Measurements from ENCODE around the gene NT5C1B. TPM values are rescaled to one million over a fixed set of nuclear protein-coding genes. Genes with fewer than 3 reads are reported as not detected.
"Not testable (repeated sequence)": the region's sequence is repeated elsewhere in the genome, so short reads cannot be mapped to it uniquely, and the experiment has no call there.

The NT5C1B gene
- total RNA-seq: not detected

DNA sequence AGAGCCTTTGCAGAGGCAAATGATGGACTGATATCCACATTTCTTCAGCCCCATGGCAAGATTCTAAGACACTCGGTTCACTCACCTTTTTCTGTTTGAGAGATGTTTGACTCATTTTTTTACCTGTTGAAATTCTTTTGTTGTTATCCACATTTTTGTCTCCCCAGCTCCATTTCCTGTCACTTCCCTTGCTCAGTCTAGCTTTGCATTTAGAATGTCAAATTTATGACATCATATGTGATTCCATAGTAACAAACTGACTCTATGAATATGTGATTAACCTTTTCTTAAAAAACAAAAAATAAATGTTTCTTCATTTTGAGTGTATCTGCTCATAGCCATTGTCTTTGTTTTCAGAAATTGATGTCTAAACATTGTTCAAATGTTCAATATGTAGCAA lies at the start of gene NT5C1B:
Gene NT5C1B, minus strand, starts transcription at position 216 of the 400 bp plus-strand sequence. Its CDS starts 101 bp downstream, at position 115.
- DNase-seq (ENCODE audit: low spot score): no peak

DNA sequence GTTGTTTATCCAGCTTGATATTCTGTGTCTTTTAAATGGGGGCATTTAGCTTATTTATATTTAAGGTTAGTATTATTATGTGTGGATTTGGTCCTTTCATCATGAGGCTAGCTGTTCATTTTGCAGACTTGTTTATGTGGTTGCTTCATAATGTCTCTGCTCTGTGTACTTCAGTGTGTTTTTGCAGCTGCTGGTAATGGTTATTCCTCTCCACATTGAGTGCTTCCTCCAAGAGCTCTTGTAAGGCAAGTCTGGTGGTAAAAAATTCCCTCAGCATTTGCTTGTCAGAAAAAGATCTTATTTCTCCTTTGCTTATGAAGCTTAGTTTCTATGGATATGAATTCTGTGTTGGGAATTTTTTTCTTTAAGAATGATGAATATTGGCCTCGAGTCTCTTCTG lies 47.8 kb upstream of the NT5C1B start:
- DNase-seq (ENCODE audit: low spot score): no peak

DNA sequence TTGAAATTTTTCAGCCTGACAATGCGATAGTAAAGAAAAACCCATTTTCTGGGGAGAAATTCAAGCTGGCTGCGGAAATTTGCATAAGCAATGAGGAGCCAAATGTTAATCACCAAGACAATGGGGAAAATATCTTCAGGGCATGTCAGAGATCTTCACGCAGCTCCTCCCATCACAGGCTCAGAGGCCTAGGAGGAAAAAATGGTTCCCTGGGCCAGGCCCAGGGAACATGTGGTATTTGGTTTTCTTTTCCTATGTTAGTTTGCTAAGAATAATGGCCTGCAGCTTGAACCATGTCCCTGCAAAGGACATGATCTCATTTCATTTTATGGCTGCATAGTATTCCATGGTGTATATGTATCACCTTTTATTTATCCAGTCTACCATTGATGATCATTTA lies 43.3 kb upstream of the NT5C1B start:
- DNase-seq (ENCODE audit: low spot score): not testable (repeated sequence)

DNA sequence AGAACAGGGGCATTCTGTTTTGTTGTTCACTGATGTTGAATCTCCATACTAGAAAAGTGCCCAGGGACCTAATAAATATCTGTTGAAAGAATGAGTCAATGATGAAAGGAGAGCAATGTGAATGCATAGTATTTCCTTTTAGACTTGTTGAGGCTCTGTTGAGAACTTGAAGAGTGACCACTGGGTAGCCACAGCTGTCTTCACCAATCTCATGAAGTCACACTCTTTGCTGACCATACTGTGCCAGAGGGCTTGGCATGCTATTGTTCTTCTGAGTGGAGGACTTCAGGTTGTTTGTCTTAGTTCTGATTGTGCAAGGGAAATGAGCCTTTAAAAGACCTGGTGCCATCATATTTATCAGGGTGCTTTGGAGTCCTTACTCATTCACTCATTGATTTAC lies 41.6 kb upstream of the NT5C1B start:
- no peak for DNase-seq (ENCODE audit: low spot score)

DNA sequence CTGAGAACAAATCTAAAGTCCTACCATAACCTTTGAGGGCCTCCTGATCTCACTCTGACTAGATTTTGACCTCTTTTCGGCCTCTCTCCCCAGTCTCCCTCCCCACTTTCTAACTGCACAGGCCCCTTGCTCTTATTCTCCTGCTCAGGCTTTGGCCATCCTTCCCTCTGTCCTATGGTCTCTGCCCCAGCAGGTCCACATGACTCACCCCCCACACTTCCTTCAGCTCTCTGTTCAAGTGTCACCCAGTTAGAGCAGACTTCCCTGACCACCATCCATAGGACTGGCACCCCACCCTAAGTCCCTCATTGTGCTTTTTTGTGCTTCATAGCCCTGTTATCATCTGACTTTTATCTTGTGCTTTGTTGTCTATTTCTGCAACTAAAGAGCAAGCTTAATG lies 41.2 kb upstream of the NT5C1B start:
- DNase-seq (ENCODE audit: low spot score): no peak

DNA sequence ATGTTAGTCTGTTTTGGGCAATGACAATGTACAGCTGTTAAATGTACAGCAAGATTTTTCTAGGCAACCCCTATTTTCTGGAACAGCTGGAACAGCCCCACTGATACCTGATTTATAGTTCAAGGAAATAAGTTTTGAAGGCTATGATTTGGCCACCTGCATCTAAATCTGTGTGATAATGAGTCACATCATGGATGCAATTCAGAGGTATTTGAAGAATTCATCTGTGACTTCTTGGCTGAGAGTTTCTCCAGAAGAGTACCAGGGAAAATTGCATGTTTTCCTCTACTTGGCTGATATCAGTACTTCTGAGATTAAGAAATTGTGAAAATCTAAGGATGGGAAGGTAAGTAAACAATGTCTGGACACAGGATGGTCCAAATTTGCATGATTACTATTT lies 40.7 kb upstream of the NT5C1B start:
- no peak for DNase-seq (ENCODE audit: low spot score)

DNA sequence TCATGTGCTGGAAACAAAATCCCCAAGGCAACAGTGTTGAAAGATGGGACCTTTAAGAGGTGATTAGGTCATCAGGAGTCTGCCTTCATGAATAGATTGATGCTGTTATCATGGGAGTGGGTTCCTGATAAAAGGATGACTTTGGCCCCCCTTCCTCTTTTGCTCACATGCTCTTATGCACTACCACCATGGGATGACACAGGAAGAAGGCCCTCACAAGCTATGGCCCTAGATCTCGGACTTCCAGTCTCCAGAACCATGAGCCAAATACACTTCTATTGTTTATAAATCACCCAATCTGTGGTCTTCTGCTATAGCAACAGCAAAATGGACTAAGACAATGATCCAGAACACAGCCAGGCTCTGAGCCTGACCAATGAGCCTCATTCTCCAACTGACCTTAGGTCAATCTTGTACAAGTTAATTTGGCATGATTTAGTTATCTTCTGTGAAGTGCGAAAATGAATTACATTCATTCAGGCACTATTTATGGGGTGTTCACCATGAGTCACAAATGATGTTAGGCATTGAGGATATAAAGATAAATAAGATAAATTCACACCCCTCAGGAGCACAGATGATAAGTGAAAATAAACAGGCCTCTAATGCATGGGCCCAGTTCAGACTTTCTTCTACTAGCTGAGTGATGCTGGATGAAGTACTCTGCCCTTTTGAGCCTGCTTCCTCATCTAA lies 37.7 kb upstream of the NT5C1B start:
- no peak for DNase-seq (ENCODE audit: low spot score)

DNA sequence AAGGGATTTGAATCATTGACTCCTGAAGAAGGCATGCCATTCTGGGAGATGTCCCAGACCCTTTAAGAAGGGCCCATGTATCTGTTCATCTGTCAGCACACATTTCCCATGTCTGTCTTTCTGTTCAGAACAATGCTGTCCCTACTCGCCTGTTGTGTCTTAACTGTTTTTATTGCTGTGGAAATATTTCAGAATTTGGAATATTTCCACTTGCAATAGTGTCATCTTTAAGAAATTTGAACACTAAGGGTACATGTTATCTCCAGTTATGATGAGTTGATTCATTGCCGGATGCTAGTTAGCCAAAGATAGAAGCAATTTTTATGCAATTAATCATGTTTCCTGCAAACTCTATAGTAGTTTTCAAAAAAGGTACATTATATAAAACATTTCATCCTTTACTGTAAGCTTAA lies 36.9 kb upstream of the NT5C1B start:
- no peak for DNase-seq (ENCODE audit: low spot score)

DNA sequence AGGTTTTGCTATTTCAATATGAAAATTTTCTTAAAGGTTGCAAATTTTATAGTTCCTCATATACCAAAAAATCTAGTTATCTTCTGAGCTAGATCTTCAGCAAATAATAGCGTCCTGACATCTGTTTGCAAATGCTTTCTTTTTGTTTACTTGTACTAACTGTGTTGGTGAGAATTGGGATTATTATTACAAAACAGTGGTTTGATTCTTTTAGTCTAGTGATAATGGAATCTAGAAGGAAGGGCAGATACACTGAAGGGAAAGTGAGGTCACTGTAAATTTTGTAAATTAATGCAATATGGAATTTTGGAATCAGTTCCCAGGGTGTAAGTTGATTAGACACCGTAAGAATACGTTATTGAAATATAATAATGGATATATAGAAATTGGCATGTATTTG lies 36.2 kb upstream of the NT5C1B start:
- no peak for DNase-seq (ENCODE audit: low spot score)

DNA sequence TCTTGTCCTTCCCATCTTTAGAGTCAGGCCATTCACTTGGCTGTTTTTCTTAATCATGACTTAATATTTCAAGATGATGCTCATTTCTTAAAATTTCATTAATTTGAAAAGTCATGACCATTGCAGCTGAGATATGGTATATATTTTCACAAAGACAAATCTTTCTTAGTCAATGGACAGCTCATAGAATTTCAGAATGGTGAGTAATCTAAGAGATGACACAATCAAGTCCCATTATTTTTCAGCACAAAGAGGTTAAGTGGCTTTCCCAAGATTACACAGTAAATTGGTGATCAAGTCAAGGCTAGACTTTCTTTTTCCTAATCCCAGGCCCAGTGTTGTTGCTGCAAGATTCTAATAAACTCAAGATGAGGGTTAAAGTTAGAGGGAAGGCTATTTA lies 34.4 kb upstream of the NT5C1B start:
- DNase-seq (ENCODE audit: low spot score): no peak

DNA sequence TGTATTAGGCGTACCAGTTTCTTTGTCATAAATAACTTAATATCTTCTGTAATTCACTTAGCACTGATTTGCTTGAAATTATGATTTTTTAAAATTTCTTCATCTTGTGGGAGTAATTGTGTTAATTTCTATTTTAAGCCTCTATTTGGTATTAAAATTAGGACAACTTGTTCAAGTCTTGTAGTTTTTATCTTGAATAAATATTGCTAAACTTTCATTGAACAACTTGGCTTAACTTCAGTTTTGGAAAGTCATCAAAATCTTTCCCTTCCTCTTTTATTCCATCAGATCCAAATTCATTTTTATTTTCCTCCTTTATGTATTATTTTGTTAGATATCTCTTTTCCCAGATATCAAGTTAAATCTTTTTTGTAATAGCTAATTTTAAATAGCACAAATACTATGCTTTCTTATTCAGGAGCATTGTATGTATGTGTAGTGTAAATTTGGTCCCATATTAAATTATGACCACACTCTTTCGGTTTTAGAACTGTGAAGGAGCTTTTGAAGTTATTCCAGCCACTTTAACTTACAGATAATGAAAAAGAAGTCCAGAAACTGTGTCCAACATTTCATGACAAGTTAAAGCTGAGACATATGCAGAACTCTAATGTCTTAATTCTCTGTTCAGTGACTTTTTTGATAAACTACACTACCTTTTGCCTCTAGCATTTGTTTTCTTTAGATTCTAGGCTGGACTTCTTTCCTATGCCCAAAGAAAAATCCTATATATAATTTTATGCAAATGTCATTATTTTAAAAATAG lies 31.7 kb upstream of the NT5C1B start:
- no peak for DNase-seq (ENCODE audit: low spot score)

DNA sequence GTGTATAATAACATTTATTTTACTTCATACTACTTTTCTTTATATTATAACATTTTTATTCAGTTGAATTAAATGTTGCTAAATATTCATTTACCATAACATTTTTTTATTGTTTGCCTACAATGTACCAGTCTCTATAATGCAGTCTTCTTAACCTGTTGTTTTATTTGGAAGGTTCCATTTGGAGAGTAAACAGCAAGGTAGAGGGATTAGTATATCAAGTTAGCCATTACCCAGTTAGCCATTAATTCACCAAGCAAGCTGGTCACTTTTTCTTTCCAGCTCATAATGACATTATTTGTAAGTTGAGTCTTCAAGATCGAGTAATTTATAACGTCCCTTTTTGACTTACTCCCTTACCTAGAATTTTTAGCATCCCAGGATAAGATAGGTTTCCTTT lies 29.7 kb upstream of the NT5C1B start:
- no peak for DNase-seq (ENCODE audit: low spot score)

DNA sequence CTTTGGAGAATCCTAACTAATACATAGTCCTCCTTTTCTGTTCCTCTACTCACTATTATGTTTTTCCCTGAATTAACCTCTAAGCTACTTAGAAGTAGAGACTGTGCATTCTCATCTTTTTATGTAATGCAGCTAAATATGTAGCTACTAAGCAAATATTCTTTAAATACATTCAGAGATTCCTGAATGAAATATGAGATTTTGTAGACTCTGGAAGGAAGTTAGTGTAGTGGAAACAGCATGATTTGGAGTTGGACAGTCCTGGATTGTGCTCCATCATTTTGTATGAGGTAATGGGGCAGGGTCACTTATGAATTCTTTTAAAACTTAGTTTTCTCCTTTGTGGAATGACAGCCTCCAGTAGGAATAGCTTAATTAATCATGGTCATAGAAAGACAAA lies 24.7 kb upstream of the NT5C1B start:
- DNase-seq (ENCODE audit: low spot score): no peak

DNA sequence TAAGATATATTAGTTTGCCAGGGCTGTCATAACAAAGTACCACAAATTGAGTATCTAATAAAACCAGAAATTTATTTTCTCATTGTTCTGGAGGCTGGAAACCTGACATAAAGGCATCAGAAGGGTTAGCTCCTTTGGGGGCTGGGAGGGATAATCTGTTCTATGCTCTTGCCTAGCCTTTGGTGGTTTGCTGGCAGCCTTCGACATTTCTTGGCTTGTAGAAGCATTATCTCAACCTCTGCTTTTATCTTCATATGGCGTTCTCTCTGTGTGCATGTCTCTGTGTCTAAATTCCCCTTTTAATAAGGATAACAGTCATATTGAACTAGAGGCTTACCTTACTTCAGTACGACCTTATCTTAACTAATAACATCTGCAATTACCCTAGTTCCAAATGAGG lies 22.8 kb upstream of the NT5C1B start:
- no peak for DNase-seq (ENCODE audit: low spot score)

DNA sequence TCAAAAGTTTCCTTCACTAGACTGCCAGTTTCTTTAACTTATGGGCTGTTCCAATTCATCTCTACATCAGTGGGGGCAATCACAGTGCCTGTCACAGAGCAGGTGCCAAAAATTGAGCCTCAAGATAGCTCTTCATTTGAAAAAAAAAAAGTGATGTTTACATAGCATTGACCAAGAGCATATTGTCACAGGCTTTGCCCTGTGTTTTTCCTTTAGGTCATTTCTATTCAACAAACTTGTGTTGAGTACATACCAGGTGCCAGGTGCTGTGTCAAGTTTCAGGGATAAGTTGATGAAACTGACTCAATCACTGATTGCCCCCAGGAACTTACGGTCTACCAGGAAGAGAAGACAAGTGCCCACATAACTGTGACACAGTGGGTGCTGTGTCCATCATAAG lies 22.2 kb upstream of the NT5C1B start:
- no peak for DNase-seq (ENCODE audit: low spot score)

DNA sequence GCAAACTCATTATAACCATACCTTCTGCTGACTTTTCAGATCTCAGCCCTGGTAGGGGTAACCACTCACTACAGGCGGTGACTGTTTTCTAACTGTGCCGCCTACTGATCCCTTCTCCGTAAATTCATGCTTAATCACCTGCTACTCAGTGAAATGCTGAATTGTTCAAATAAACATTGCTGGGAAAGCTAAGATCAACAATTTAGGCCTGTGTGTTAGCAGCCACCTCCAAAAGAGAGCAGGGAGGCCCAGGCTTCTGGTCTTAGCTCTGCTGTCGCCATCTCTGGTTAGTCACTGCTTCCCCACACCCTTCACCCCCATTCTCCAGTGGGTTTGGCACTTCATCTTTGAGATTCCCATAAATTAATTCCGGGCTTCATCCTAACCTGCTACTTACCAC lies 21.8 kb upstream of the NT5C1B start:
- DNase-seq (ENCODE audit: low spot score): no peak

DNA sequence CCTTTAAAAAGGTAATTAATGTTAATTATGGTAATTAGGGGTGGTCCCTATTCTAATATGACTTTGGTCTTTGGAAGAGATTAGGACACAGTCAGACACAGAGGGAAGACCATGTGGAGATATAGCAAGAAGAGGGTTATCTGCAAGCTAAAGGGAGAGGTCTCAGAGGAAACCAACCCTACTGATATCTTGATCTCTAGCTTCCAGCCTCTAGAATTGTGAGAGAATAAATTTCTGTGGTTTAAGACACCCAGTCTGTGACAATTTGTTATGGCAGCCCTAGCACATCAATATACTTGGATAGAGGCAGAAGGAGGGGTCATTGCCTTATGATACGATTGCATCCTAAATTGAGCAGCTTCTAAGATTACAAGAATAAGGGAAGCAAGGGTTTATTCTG lies 21.3 kb upstream of the NT5C1B start:
- no peak for DNase-seq (ENCODE audit: low spot score)

DNA sequence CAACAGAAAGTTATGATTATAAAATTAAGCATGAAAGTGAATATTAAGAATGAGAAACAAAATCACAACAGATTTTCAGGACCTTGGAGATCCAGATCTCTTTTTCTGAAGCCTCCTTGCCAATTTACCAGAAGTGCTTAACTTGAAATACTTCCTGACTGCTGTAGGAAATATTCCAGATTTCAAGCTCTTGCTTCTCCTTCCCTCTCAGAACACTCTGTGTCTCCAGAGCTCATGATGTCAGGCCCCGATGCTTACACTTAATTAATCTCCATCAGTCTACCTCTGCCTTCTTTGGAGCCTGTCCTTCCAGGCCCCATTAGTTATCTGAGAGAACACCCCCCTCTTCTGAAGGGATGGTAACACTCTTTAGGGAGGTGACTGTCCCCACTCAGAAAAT lies 20.7 kb upstream of the NT5C1B start:
- no peak for DNase-seq (ENCODE audit: low spot score)

DNA sequence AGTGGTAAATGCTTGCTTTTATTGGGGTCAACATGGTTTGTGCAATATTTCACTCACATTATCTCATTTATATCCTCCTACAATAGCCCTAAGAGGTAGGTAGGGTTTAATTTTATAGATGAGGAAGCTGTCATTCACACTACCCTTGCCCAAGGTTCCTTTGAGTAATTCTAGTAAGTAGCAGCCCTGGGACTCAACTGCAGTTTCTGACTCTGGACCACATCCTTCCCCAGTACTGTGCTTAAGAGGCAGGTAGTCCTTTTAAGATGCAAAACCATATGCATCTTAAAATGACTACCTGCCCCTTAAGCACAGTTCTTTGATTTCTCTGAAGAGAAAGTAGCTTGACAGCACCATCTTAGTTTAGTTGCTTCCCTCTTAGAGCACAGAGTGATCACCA lies 15.7 kb upstream of the NT5C1B start:
- DNase-seq (ENCODE audit: low spot score): no peak

DNA sequence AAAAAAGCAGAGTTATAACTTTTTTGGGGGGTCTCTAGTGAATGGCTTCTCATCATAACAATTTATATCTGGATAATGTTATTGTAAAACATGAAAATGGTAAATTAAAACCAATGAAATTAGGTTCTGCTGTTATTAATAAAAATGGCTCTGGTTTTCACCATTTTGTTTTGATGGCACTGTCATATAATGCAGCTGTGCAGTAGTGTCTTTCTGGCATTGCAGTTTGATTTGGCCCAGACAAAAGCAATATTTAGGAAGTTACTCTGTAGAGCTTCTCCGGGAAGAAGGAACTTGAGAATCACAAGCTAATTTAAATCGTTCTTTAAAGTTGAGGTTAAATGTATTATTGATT lies 15.1 kb upstream of the NT5C1B start:
- DNase-seq (ENCODE audit: low spot score): no peak

DNA sequence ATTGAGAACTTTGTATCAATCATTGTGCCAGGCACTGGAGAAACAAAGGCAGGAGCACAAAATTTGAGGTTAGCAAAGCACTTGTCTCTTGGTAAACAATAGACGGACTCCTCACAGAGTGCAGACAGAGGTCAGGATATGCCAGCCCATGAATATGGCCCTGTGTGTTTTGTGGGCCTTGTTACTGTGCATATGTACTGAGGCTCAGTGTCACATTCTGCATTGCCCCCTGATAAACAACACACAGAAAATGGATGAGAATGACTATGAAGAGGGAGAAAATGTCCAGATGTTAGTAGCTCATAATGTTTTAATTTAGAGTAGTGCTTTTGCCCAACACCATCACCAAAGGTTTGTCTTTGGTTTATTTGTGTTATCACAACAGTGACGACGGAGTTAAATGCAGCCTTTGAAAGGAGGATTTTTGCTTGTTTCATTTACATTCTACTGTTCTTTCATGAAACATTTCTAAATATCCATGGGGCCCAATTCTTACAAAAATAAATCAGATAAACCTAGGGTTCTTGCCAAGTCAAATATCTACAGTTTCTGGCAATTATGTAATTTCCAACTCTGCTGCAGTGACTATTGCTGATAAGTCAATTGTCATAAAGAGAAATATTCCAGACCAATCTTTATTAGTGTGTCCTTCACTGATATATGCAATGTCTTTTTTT lies 14.6 kb upstream of the NT5C1B start:
- DNase-seq (ENCODE audit: low spot score): no peak

DNA sequence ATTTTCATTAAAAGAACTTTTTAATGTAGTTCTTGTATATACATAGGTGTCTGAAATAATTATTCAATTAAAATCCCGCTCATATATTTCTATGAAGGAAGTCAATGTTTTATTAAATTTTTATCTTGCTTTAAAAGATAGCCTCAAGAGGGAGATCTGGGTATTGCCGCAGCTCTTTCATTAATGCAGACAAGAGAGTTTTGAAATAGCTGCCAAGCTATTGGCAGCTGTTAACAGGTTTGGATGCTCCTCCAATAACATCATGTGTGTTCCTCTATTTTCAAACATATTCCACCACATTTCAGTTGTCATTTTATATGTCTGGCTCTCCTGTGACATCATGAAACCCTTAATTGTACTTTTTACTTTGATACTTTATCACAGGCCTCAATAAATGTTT lies 12.9 kb upstream of the NT5C1B start:
- no peak for DNase-seq (ENCODE audit: low spot score)

DNA sequence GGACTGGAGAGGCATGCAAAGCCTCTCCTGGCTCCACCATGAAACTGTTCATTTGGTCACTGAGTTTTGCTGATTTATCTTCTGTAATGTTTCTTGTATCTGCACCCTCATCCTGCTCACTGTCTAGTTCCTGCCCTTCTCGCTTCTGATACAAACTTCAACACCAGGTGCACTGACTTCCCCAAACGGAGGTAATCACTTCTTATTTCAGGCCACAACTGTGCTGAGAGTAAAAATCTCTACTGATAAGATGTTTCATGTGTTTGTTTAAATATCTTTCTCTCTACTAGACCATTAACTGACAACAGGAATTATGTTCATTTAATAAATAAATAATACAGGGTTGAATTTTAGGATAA lies 10.9 kb upstream of the NT5C1B start:
- no peak for DNase-seq (ENCODE audit: low spot score)

Measured in ureter (tissue), 1 donor.